Spleen (tissue), 11 donors: Measurements from ENCODE around the gene NPIPA7. TPM values are rescaled to one million over a fixed set of nuclear protein-coding genes. Genes with fewer than 3 reads are reported as not detected.
"Not testable (repeated sequence)": the region's sequence is repeated elsewhere in the genome, so short reads cannot be mapped to it uniquely, and the experiment has no call there.

Experiments
- DNase-seq: peaks from one replicate; pipeline ENCODE4 v3.0.0-alpha.2; 2020
- H3K27ac ChIP-seq, 8 donors: fragments of 200-600 bp; sonication (generic) in 7 of 8; 1 replicate in 4 of 8; 2 replicates in 4 of 8; pipeline versions ENCODE4 v1.5.0 to v1.8.0; 2016 to 2021; ENCODE audit warnings: inconsistent platforms in 4 of 8, mild to moderate bottlenecking in 4 of 8, moderate library complexity in 1 of 8
- H3K27me3 ChIP-seq, 7 donors: fragments of 200-600 bp; sonication (generic) in 6 of 7; replicated peaks in 1 of 7; 1 replicate in 4 of 7; 2 replicates in 3 of 7; pipeline versions ENCODE4 v1.5.0 to v1.8.0; 2016 to 2021; ENCODE audit warnings: inconsistent platforms in 3 of 7, mild to moderate bottlenecking in 1 of 7
- H3K36me3 ChIP-seq, 6 donors: fragments of 200-600 bp; sonication (generic) in 5 of 6; 1 replicate in 4 of 6; 2 replicates in 2 of 6; pipeline versions ENCODE4 v1.5.0 to v1.8.0; 2016 to 2021; ENCODE audit warnings: inconsistent platforms in 2 of 6
- H3K4me1 ChIP-seq, 6 donors: fragments of 200-600 bp; sonication (generic) in 5 of 6; 1 replicate in 3 of 6; 2 replicates in 3 of 6; pipeline versions ENCODE4 v1.5.0 to v1.8.0; 2016 to 2021; ENCODE audit warnings: inconsistent platforms in 3 of 6
- H3K4me3 ChIP-seq, 8 donors: fragments of 200-600 bp; sonication (generic) in 7 of 8; 1 replicate in 4 of 8; 2 replicates in 4 of 8; pipeline versions ENCODE4 v1.5.0 to v1.8.0; 2016 to 2021; ENCODE audit warnings: inconsistent platforms in 4 of 8, mild to moderate bottlenecking in 4 of 8, moderate library complexity in 2 of 8
- H3K9me3 ChIP-seq, 8 donors: fragments of 200-600 bp; sonication (generic) in 7 of 8; 1 replicate in 4 of 8; 2 replicates in 4 of 8; pipeline versions ENCODE4 v1.5.0 to v1.8.0; 2016 to 2021; ENCODE audit warnings: inconsistent platforms in 4 of 8
- WGBS, 5 donors: extraction: QIAGEN DNeasy Blood & Tissue Kit in 3 of 5; methylation state at CpG; one replicate each; pipeline versions ENCODE4 v1.1.5 to v1.1.7; 2013 to 2018; 5-methylcytosine and 5-hydroxymethylcytosine counted together
- intact Hi-C: fragments of 100-400 bp; cut with DNase I; formaldehyde crosslinking; loops from one replicate; pipeline ENCODE4 v1.15.0; 2023; ENCODE audit warnings: low total_unique reads
- microRNA-seq, 3 donors: library from miRNA; unstranded; fragments of <30 nt; microRNA quantifications; one replicate each; pipeline versions ENCODE4 to v1.1.0, GENCODE V29; 2019 to 2020
- polyA plus RNA-seq, 3 donors: library from polyadenylated mRNA; stranded (reverse); fragments of 200-250 nt; gene quantifications; one replicate each; pipeline ENCODE4 v1.2.1, GENCODE V29; 2013
- small RNA-seq, 4 donors: library from RNA; depleted of rRNA; stranded (forward); fragments of <200 nt; gene quantifications; one replicate each; pipeline ENCODE3, GENCODE V24; 2016
- total RNA-seq, 7 donors: library from RNA; depleted of rRNA in 3 of 7; stranded (reverse); fragments of >200 nt in 3 of 7; fragmentation: NEBNext Ultra II Directional in 4 of 7; extraction: Animal tissue kit (Norgen Biotek cat#: 25700) in 4 of 7; gene quantifications; one replicate each; pipeline versions ENCODE4 v1.1.0 to v1.2.1, GENCODE V29; 2016 to 2021
- donor health status: healthy with polysubstance abuse.
- donor health status: DM: no; HTN: no; CAD: no; lungs with moderate emphysema.
- donor health status: DM: no; HTN: no; CAD: no.
- donor health status: Bipolar disorder and iron deficiency.
- donor health status: healthy.
- donor health status: DM: no; HTN: no; CAD: no.
- donor health status: DM: yes; HTN: yes; CAD: no.

Gene NPIPA7
- total and polyA plus RNA-seq, 10 donors: 4.6 to 21.4 (median 9.0) TPM

- intact Hi-C loops, H3K27ac ChIP-seq, H3K4me3 ChIP-seq, H3K36me3 ChIP-seq, H3K9me3 ChIP-seq, H3K27me3 ChIP-seq, H3K4me1 ChIP-seq, DNase-seq: not testable (repeated sequence)
- 50 to 91% (median 68%) methylated on average over 1 of the region's 1 CpG for WGBS, 5 donors
Observed at GRCh38 chr16:16420515-16420914, 41.6 kb downstream of the NPIPA7 start.

GRCh38 chr16:16425146-16425545 lies 46.2 kb downstream of the NPIPA7 start:
- H3K4me3 ChIP-seq, intact Hi-C loops, H3K27me3 ChIP-seq, H3K27ac ChIP-seq, DNase-seq, H3K36me3 ChIP-seq, H3K9me3 ChIP-seq, H3K4me1 ChIP-seq: not testable (repeated sequence)
- WGBS, 5 donors: no CpG with 5 or more reads among the region's 2 CpGs

- intact Hi-C loops, H3K9me3 ChIP-seq, H3K4me1 ChIP-seq, H3K4me3 ChIP-seq, DNase-seq, H3K36me3 ChIP-seq, H3K27ac ChIP-seq, H3K27me3 ChIP-seq: not testable (repeated sequence)
- 13 to 25% (median 14%) methylated on average over 1 to 2 of the region's 3 CpGs; no CpG with 5 or more reads in 1 of the 5 donors for WGBS, 5 donors
Observed at GRCh38 chr16:16431135-16431534, 52.2 kb downstream of the NPIPA7 start.

- H3K4me1 ChIP-seq, H3K36me3 ChIP-seq, H3K9me3 ChIP-seq, H3K27ac ChIP-seq, H3K27me3 ChIP-seq, intact Hi-C loops, DNase-seq, H3K4me3 ChIP-seq: not testable (repeated sequence)
- 44 to 100% (median 59%) methylated on average over 1 to 2 of the region's 3 CpGs for WGBS, 5 donors
Observed at GRCh38 chr16:16434711-16435110, 55.8 kb downstream of the NPIPA7 start.

GRCh38 chr16:16441401-16441800 lies 62.5 kb downstream of the NPIPA7 start:
- H3K4me3 ChIP-seq, H3K9me3 ChIP-seq, H3K4me1 ChIP-seq, H3K27me3 ChIP-seq, DNase-seq, H3K36me3 ChIP-seq, H3K27ac ChIP-seq, intact Hi-C loops: not testable (repeated sequence)
- 86 to 100% (median 94%) methylated on average over 1 to 2 of the region's 2 CpGs for WGBS, 5 donors

Small RNA genes lying within 50 kb of the gene (microRNA-seq; reads per million reads assigned to microRNA genes)
- gene MIR6511A3: 0 reads per million in 3 donors
- 0 reads per million in 3 donors for gene MIR6770-2

Small RNA genes lying within 50 kb of the gene (small RNA-seq; reads per million reads assigned to genes)
- gene AC138969.3 (0 reads per million in 4 donors), gene MIR6511A3 (0 reads per million in 4 donors), gene MIR6770-2 (0 reads per million in 4 donors)

Other genes with a start within 250 kb of the NPIPA7 start
- gene ABCC6, start 155.6 kb upstream of the NPIPA7 start, total RNA-seq: under 1 TPM; 0.22 to 0.94 (median 0.52) TPM
- under 1 TPM; 0.14 to 0.50 (median 0.38) TPM for gene ABCC6, start 155.6 kb upstream of the NPIPA7 start, polyA plus RNA-seq
- 10 to 100 TPM; 18.3 to 52.8 (median 37.9) TPM for gene NOMO3, start 146.6 kb upstream of the NPIPA7 start, total RNA-seq
- gene NOMO3, start 146.6 kb upstream of the NPIPA7 start, polyA plus RNA-seq: 1 to 10 TPM; 2.9 to 5.4 (median 5.3) TPM